Endodermal cell (in vitro differentiated cells): ENCODE results near the gene SYNPR. TPM values are rescaled to one million over a fixed set of nuclear protein-coding genes. Genes with fewer than 3 reads are reported as not detected.

ENCODE experiments used
- DNase-seq: peaks from one replicate; pipeline ENCODE4 v3.0.0-alpha.2; 2017
- H3K27ac ChIP-seq: 2 replicates; pipeline ENCODE4 v1.5.1; 2013; ENCODE audit warnings: mild to moderate bottlenecking, low read depth, low read length, moderate library complexity
- H3K27me3 ChIP-seq: 2 replicates; pipeline ENCODE4 v1.6.1; 2013; ENCODE audit warnings: mild to moderate bottlenecking, low read length, moderate library complexity; ENCODE audit not compliant: insufficient read depth, control insufficient read depth, poor library complexity, severe bottlenecking
- H3K36me3 ChIP-seq: 2 replicates; pipeline ENCODE4 v1.7.0; 2013; ENCODE audit warnings: mild to moderate bottlenecking, low read length, moderate library complexity; ENCODE audit not compliant: control insufficient read depth, insufficient read depth
- H3K4me1 ChIP-seq: one replicate; pipeline ENCODE4 v1.7.0; 2013; ENCODE audit warnings: low read length; ENCODE audit not compliant: control insufficient read depth, insufficient read depth
- H3K4me3 ChIP-seq: 2 replicates; pipeline ENCODE4 v1.5.1; 2013; ENCODE audit warnings: mild to moderate bottlenecking, low read length, moderate library complexity
- H3K9ac ChIP-seq: 2 replicates; pipeline ENCODE4 v1.6.1; 2013; ENCODE audit warnings: mild to moderate bottlenecking, low read length, moderate library complexity; ENCODE audit not compliant: poor library complexity, severe bottlenecking; ENCODE audit errors: extremely low read depth
- H3K9me3 ChIP-seq: 2 replicates; pipeline ENCODE4 v1.6.1; 2013; ENCODE audit warnings: mild to moderate bottlenecking, low read length, moderate library complexity; ENCODE audit not compliant: control insufficient read depth
- H3K27ac Mint-ChIP-seq: 2 replicates; pipeline ENCODE4 v1.8.0; 2020; ENCODE audit warnings: mixed read lengths
- H3K27me3 Mint-ChIP-seq: 2 replicates; pipeline ENCODE4 v1.8.0; 2021; ENCODE audit warnings: mild to moderate bottlenecking, mixed read lengths; ENCODE audit not compliant: insufficient read depth
- H3K36me3 Mint-ChIP-seq: 2 replicates; pipeline ENCODE4 v1.8.0; 2020; ENCODE audit warnings: low read depth, mixed read lengths
- H3K4me1 Mint-ChIP-seq: 2 replicates; pipeline ENCODE4 v1.8.0; 2020; ENCODE audit warnings: mixed read lengths
- H3K4me3 Mint-ChIP-seq: 2 replicates; pipeline ENCODE4 v1.8.0; 2020; ENCODE audit warnings: mild to moderate bottlenecking, moderate library complexity, mixed read lengths
- H3K9me3 Mint-ChIP-seq: 2 replicates; pipeline ENCODE4 v1.8.0; 2020; ENCODE audit warnings: mild to moderate bottlenecking, mixed read lengths
- WGBS, 2 experiments: methylation state at CpG; one replicate each; pipeline versions ENCODE4 v1.1.5 to v1.1.7; 2013; ENCODE audit warnings: missing lambda C conversion rate in 2 of 2, mixed read lengths in 1 of 2; ENCODE audit not compliant: insufficient coverage in 1 of 2, insufficient read length in 1 of 2; 5-methylcytosine and 5-hydroxymethylcytosine counted together
- total RNA-seq, 2 donors: library from RNA; stranded (reverse); fragmentation: NEBNext Ultra II Directional in 1 of 2; extraction: Animal tissue kit (Norgen Biotek cat#: 25700) in 1 of 2; gene quantifications; 2 replicates in 1 of 2; 3 replicates in 1 of 2; pipeline ENCODE4 v1.2.1, GENCODE V29; 2021
- TF ChIP-seq, protein P1 (sequence below): fragments of 200-600 bp; sonication (generic); conservative IDR thresholded peaks from 2 replicates; pipeline ENCODE4 v1.5.0; 2021; ENCODE audit warnings: antibody characterized with exemption, mild to moderate bottlenecking

Gene SYNPR
- total RNA-seq, 2 donors from 2014 or later = not detected

DNA sequence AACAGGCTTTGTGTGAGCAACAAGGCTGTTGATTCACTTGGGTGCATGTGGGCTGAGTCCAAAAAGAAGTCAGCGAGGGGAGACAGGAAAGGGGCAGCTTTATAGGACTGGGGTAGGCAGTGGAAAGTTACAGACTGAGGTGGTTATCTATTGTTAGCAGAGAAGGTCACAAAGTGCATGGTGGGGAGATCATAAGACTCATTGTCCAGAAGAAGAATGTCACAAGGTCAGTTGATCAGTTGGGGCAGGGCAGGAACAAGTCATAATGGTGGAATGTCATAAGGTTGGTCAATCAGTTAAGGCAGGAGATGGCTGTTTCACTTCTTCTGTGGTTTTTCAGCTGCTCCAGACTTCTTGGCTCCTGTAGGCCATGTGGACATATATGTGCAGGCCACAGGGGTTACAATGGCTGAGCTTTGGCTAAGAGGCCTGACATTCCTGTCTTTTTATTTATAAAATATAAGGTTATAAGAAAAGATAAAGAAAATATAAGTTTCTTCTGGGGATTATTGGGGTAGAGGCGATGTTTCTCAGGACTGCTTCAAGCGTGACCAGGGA, 304.9 kb downstream of the SYNPR start:
- peaks cover 29% of the 10 kb centered on the region for H3K4me1 Mint-ChIP-seq

GRCh38 chr3:63584681-63585080, 306.6 kb downstream of the SYNPR start:
- peaks cover 18% of the 10 kb centered on the region for H3K27me3 Mint-ChIP-seq
- no peak for DNase-seq
- no peak overlapping the region for H3K27ac Mint-ChIP-seq
- H3K9me3 ChIP-seq = peaks cover 12% of the 10 kb centered on the region
- no peak overlapping the region for H3K9ac ChIP-seq
- peaks cover 6% of the 10 kb centered on the region for H3K27me3 ChIP-seq
- peaks cover 6% of the 10 kb centered on the region for H3K4me1 ChIP-seq
- peaks cover 8% of the 10 kb centered on the region for H3K9me3 Mint-ChIP-seq
- no peaks in the 10 kb centered on the region for H3K36me3 ChIP-seq
- H3K4me3 ChIP-seq = no peak overlapping the region
- TF ChIP-seq, protein P1, sequence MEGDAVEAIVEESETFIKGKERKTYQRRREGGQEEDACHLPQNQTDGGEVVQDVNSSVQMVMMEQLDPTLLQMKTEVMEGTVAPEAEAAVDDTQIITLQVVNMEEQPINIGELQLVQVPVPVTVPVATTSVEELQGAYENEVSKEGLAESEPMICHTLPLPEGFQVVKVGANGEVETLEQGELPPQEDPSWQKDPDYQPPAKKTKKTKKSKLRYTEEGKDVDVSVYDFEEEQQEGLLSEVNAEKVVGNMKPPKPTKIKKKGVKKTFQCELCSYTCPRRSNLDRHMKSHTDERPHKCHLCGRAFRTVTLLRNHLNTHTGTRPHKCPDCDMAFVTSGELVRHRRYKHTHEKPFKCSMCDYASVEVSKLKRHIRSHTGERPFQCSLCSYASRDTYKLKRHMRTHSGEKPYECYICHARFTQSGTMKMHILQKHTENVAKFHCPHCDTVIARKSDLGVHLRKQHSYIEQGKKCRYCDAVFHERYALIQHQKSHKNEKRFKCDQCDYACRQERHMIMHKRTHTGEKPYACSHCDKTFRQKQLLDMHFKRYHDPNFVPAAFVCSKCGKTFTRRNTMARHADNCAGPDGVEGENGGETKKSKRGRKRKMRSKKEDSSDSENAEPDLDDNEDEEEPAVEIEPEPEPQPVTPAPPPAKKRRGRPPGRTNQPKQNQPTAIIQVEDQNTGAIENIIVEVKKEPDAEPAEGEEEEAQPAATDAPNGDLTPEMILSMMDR = no peak
- no peaks in the 10 kb centered on the region for H3K36me3 Mint-ChIP-seq
- H3K4me1 Mint-ChIP-seq = peaks cover 15% of the 10 kb centered on the region
- H3K27ac ChIP-seq = no peak overlapping the region
- WGBS, 2 experiments = 83 to 98% methylated on average over 1 of the region's 1 CpG
- H3K4me3 Mint-ChIP-seq = no peak overlapping the region

More for the DNA sequence above, 304.9 kb downstream of the SYNPR start:
- WGBS, 2 experiments = 95 to 100% methylated on average over 1 to 3 of the region's 3 CpGs
- TF ChIP-seq, protein P1 = no peak
- Histone ChIP-seq H3K36me3 (no peaks in the 10 kb centered on the region), H3K4me1 (peaks cover 6% of the 10 kb centered on the region), H3K27ac (no peak overlapping the region), H3K9me3 (no peaks in the 10 kb centered on the region), H3K9ac (no peak overlapping the region), H3K4me3 (no peak overlapping the region), H3K27me3 (peaks cover 6% of the 10 kb centered on the region)
- DNase-seq = no peak
- H3K27ac Mint-ChIP-seq = no peak overlapping the region
- no peaks in the 10 kb centered on the region for H3K36me3 Mint-ChIP-seq
- no peak overlapping the region for H3K4me3 Mint-ChIP-seq
- H3K9me3 Mint-ChIP-seq = no peaks in the 10 kb centered on the region
- H3K27me3 Mint-ChIP-seq = peaks cover 30% of the 10 kb centered on the region

GRCh38 chr3:63585927-63586326, 307.8 kb downstream of the SYNPR start:
- Histone ChIP-seq H3K36me3 (no peaks in the 10 kb centered on the region), H3K4me1 (peaks cover 6% of the 10 kb centered on the region), H3K27ac (no peak overlapping the region), H3K27me3 (peaks cover 6% of the 10 kb centered on the region), H3K9ac (no peak overlapping the region), H3K9me3 (peaks cover 12% of the 10 kb centered on the region), H3K4me3 (no peak overlapping the region)
- TF ChIP-seq, protein P1 = no peak
- H3K4me1 Mint-ChIP-seq = peaks cover 15% of the 10 kb centered on the region
- peaks cover 8% of the 10 kb centered on the region for H3K9me3 Mint-ChIP-seq
- 93 to 100% methylated on average over 1 of the region's 1 CpG for WGBS, 2 experiments
- no peak overlapping the region for H3K27ac Mint-ChIP-seq
- H3K4me3 Mint-ChIP-seq = no peak overlapping the region
- H3K36me3 Mint-ChIP-seq = no peaks in the 10 kb centered on the region
- H3K27me3 Mint-ChIP-seq = peaks cover 10% of the 10 kb centered on the region
- no peak for DNase-seq
